Spleen (tissue), 11 donors: ENCODE measurements around the gene QPCTL. TPM values are rescaled to one million over a fixed set of nuclear protein-coding genes. Genes with fewer than 3 reads are reported as not detected.
"Not testable (repeated sequence)": the region's sequence is repeated elsewhere in the genome, so short reads cannot be mapped to it uniquely, and the experiment has no call there.

ENCODE experiments used
- DNase-seq: peaks from one replicate; pipeline ENCODE4 v3.0.0-alpha.2; 2020
- H3K27ac ChIP-seq, 8 donors: fragments of 200-600 bp; sonication (generic) in 7 of 8; 1 replicate in 4 of 8; 2 replicates in 4 of 8; pipeline versions ENCODE4 v1.5.0 to v1.8.0; 2016 to 2021; ENCODE audit warnings: inconsistent platforms in 4 of 8, mild to moderate bottlenecking in 4 of 8, moderate library complexity in 1 of 8
- H3K27me3 ChIP-seq, 7 donors: fragments of 200-600 bp; sonication (generic) in 6 of 7; replicated peaks in 1 of 7; 1 replicate in 4 of 7; 2 replicates in 3 of 7; pipeline versions ENCODE4 v1.5.0 to v1.8.0; 2016 to 2021; ENCODE audit warnings: inconsistent platforms in 3 of 7, mild to moderate bottlenecking in 1 of 7
- H3K36me3 ChIP-seq, 6 donors: fragments of 200-600 bp; sonication (generic) in 5 of 6; 1 replicate in 4 of 6; 2 replicates in 2 of 6; pipeline versions ENCODE4 v1.5.0 to v1.8.0; 2016 to 2021; ENCODE audit warnings: inconsistent platforms in 2 of 6
- H3K4me1 ChIP-seq, 6 donors: fragments of 200-600 bp; sonication (generic) in 5 of 6; 1 replicate in 3 of 6; 2 replicates in 3 of 6; pipeline versions ENCODE4 v1.5.0 to v1.8.0; 2016 to 2021; ENCODE audit warnings: inconsistent platforms in 3 of 6
- H3K4me3 ChIP-seq, 8 donors: fragments of 200-600 bp; sonication (generic) in 7 of 8; 1 replicate in 4 of 8; 2 replicates in 4 of 8; pipeline versions ENCODE4 v1.5.0 to v1.8.0; 2016 to 2021; ENCODE audit warnings: inconsistent platforms in 4 of 8, mild to moderate bottlenecking in 4 of 8, moderate library complexity in 2 of 8
- H3K9me3 ChIP-seq, 8 donors: fragments of 200-600 bp; sonication (generic) in 7 of 8; 1 replicate in 4 of 8; 2 replicates in 4 of 8; pipeline versions ENCODE4 v1.5.0 to v1.8.0; 2016 to 2021; ENCODE audit warnings: inconsistent platforms in 4 of 8
- CTCF ChIP-seq, 11 experiments: fragments of 200-600 bp in 7 of 11; fragments of 450-650 bp in 4 of 11; sonication (generic) in 4 of 11; IDR thresholded peaks in 8 of 11; conservative IDR thresholded peaks in 3 of 11; 1 replicate in 7 of 11; 2 replicates in 4 of 11; pipeline versions ENCODE4 v1.4.0 to v1.8.0; 2016 to 2021; ENCODE audit warnings: antibody characterized with exemption in 11 of 11, inconsistent platforms in 4 of 11, mild to moderate bottlenecking in 1 of 11
- POLR2A ChIP-seq, 3 donors: fragments of 450-650 bp; IDR thresholded peaks; one replicate each; pipeline ENCODE4 v1.5.1; 2017; ENCODE audit warnings: antibody characterized with exemption in 3 of 3, mild to moderate bottlenecking in 1 of 3
- POLR2AphosphoS5 ChIP-seq, 3 donors: sonication (generic); formaldehyde crosslinking; IDR thresholded peaks; one replicate each; pipeline ENCODE4 v1.5.1; 2017; ENCODE audit warnings: antibody characterized with exemption in 3 of 3
- WGBS, 5 donors: extraction: QIAGEN DNeasy Blood & Tissue Kit in 3 of 5; methylation state at CpG; one replicate each; pipeline versions ENCODE4 v1.1.5 to v1.1.7; 2013 to 2018; 5-methylcytosine and 5-hydroxymethylcytosine counted together
- intact Hi-C: fragments of 100-400 bp; cut with DNase I; formaldehyde crosslinking; loops from one replicate; pipeline ENCODE4 v1.15.0; 2023; ENCODE audit warnings: low total_unique reads
- polyA plus RNA-seq, 3 donors: library from polyadenylated mRNA; stranded (reverse); fragments of 200-250 nt; gene quantifications; one replicate each; pipeline ENCODE4 v1.2.1, GENCODE V29; 2013
- total RNA-seq, 7 donors: library from RNA; depleted of rRNA in 3 of 7; stranded (reverse); fragments of >200 nt in 3 of 7; fragmentation: NEBNext Ultra II Directional in 4 of 7; extraction: Animal tissue kit (Norgen Biotek cat#: 25700) in 4 of 7; gene quantifications; one replicate each; pipeline versions ENCODE4 v1.1.0 to v1.2.1, GENCODE V29; 2016 to 2021
- donor health status: healthy with polysubstance abuse.
- donor health status: DM: no; HTN: no; CAD: no; lungs with moderate emphysema.
- donor health status: DM: no; HTN: no; CAD: no.
- donor health status: Bipolar disorder and iron deficiency.
- donor health status: healthy.
- donor health status: DM: no; HTN: no; CAD: no.
- donor health status: DM: yes; HTN: yes; CAD: no.

QPCTL gene
- total and polyA plus RNA-seq, 10 donors = 5.0 to 10.7 (median 9.3) TPM

- no peak for DNase-seq
- peaks cover 0 to 21% (median 0%) of the 10 kb centered on the region in 7 donors for H3K27me3 ChIP-seq
- peaks cover 0 to 8% (median 0%) of the 10 kb centered on the region in 6 donors for H3K4me1 ChIP-seq
- H3K36me3 ChIP-seq = no peaks in the 10 kb centered on the region
- 67 to 81% (median 77%) methylated on average over 4 of the region's 4 CpGs for WGBS, 5 donors
- no peak for TF ChIP-seq POLR2A (IDR thresholded peaks at IDR 0.05)
- no peak for TF ChIP-seq CTCF (IDR thresholded peaks at IDR 0.05 in 8 of 11, conservative IDR thresholded peaks at IDR 0.05 in 3 of 11)
- intact Hi-C loops = no loop called here
- no peak overlapping the region for H3K4me3 ChIP-seq
- H3K27ac ChIP-seq = no peak overlapping the region
- H3K9me3 ChIP-seq = no peaks in the 10 kb centered on the region
Observed at GRCh38 chr19:45742969-45743368, 50.5 kb downstream of the QPCTL start.

GRCh38 chr19:45745606-45746005, 53.1 kb downstream of the QPCTL start:
- H3K4me3 ChIP-seq = no peak overlapping the region
- H3K9me3 ChIP-seq = no peaks in the 10 kb centered on the region
- DNase-seq = no peak
- H3K27me3 ChIP-seq = peaks cover 0 to 21% (median 0%) of the 10 kb centered on the region in 7 donors
- H3K27ac ChIP-seq = no peak overlapping the region
- 88 to 96% (median 91%) methylated on average over 6 of the region's 6 CpGs for WGBS, 5 donors
- H3K36me3 ChIP-seq = no peaks in the 10 kb centered on the region
- no peaks in the 10 kb centered on the region for H3K4me1 ChIP-seq
- TF ChIP-seq POLR2A (IDR thresholded peaks at IDR 0.05) = no peak
- no peak for TF ChIP-seq POLR2AphosphoS5 (IDR thresholded peaks at IDR 0.05)
- no peak for TF ChIP-seq CTCF (IDR thresholded peaks at IDR 0.05 in 8 of 11, conservative IDR thresholded peaks at IDR 0.05 in 3 of 11)
- intact Hi-C loops = no loop called here

DNA sequence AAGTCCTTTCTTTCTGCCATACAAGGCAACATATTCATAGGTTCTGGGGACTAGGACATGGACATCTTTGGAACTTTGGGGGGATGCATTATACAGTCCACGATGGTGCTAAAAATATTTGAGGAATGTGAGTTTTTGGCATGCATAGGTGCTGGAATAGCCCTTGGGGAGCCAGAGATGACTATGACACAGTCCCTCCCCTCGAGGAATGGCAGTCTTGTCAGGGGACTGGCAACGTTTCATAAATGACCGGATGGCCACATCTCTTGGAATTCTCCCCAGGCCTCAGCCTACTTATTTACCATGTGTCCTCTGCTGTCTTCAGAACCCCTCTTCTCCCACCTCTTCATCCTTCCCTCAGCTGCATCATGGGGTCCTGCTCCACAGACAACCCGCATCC, 54.4 kb downstream of the QPCTL start:
- Histone ChIP-seq H3K4me3 (no peak overlapping the region), H3K9me3 (no peaks in the 10 kb centered on the region), H3K27me3 (peaks cover 0 to 15% (median 0%) of the 10 kb centered on the region in 7 donors), H3K27ac (no peak overlapping the region), H3K4me1 (no peaks in the 10 kb centered on the region), H3K36me3 (no peaks in the 10 kb centered on the region)
- intact Hi-C loops = no loop called here
- no peak for DNase-seq
- WGBS, 5 donors = 59 to 94% (median 78%) methylated on average over 5 of the region's 5 CpGs
- no peak for TF ChIP-seq CTCF (IDR thresholded peaks at IDR 0.05 in 8 of 11, conservative IDR thresholded peaks at IDR 0.05 in 3 of 11)
- TF ChIP-seq POLR2AphosphoS5 (IDR thresholded peaks at IDR 0.05) = no peak
- no peak for TF ChIP-seq POLR2A (IDR thresholded peaks at IDR 0.05)

GRCh38 chr19:45747513-45747912, 55.0 kb downstream of the QPCTL start:
- H3K27ac ChIP-seq = no peak overlapping the region
- 81 to 86% (median 83%) methylated on average over 5 of the region's 5 CpGs for WGBS, 5 donors
- H3K27me3 ChIP-seq = peaks cover 0 to 8% (median 0%) of the 10 kb centered on the region in 7 donors
- no peak overlapping the region for H3K4me3 ChIP-seq
- H3K4me1 ChIP-seq = no peaks in the 10 kb centered on the region
- H3K36me3 ChIP-seq = no peaks in the 10 kb centered on the region
- intact Hi-C loops = no loop called here
- DNase-seq = no peak
- no peaks in the 10 kb centered on the region for H3K9me3 ChIP-seq
- TF ChIP-seq POLR2AphosphoS5 (IDR thresholded peaks at IDR 0.05) (no peak), POLR2A (IDR thresholded peaks at IDR 0.05) (no peak)

- H3K9me3 ChIP-seq, H3K4me3 ChIP-seq, H3K27me3 ChIP-seq, H3K36me3 ChIP-seq, DNase-seq, H3K4me1 ChIP-seq, intact Hi-C loops, H3K27ac ChIP-seq: not testable (repeated sequence)
- WGBS, 5 donors = 86 to 94% (median 89%) methylated on average over 10 of the region's 10 CpGs
Observed at GRCh38 chr19:45751483-45751882, 59.0 kb downstream of the QPCTL start.
